GM20431 (cell line): ENCODE results near the gene CKAP2.
"Not testable (repeated sequence)": the region's sequence is repeated elsewhere in the genome, so short reads cannot be mapped to it uniquely, and the experiment has no call there.

Experiments used
- in situ Hi-C: fragments of 300-500 bp; cut with MseI, MboI; formaldehyde crosslinking; loops from one replicate; pipeline ENCODE4 v1.15.0; 2020; ENCODE audit warnings: low sequenced_read_pairs; ENCODE audit not compliant: unreplicated experiment

CKAP2 gene

GRCh38 chr13:52451135-52451804 lies 4.0 kb upstream of the CKAP2 start:
- in situ Hi-C loops, result no loop called here

- in situ Hi-C loops, result no loop called here
These were observed 2.8 kb upstream of the CKAP2 start for GRCh38 chr13:52452470-52452869.

GRCh38 chr13:52454459-52454819 lies 839 bp upstream of the CKAP2 start:
- in situ Hi-C loops, result no loop called here

- in situ Hi-C loops, result no loop called here
These were observed 381 bp downstream of the CKAP2 start for GRCh38 chr13:52455677-52456041.

GRCh38 chr13:52459668-52460067 lies 4.4 kb downstream of the CKAP2 start:
- in situ Hi-C loops, result no loop called here

- in situ Hi-C loops, result no loop called here
These were observed 6.0 kb downstream of the CKAP2 start for GRCh38 chr13:52461265-52461664.

GRCh38 chr13:52463526-52463925 lies 8.2 kb downstream of the CKAP2 start:
- in situ Hi-C loops, result no loop called here

GRCh38 chr13:52468487-52468886 lies 13.2 kb downstream of the CKAP2 start:
- in situ Hi-C loops, result not testable (repeated sequence)

GRCh38 chr13:52480677-52481428 lies 25.6 kb downstream of the CKAP2 start:
- in situ Hi-C loops, result not testable (repeated sequence)

GRCh38 chr13:52487078-52487477 lies 31.8 kb downstream of the CKAP2 start:
- in situ Hi-C loops, result not testable (repeated sequence)

- in situ Hi-C loops, result not testable (repeated sequence)
These were observed 33.5 kb downstream of the CKAP2 start for GRCh38 chr13:52488763-52489162.

- in situ Hi-C loops, result not testable (repeated sequence)
These were observed 35.7 kb downstream of the CKAP2 start for GRCh38 chr13:52491015-52491414.

- in situ Hi-C loops, result not testable (repeated sequence)
These were observed 39.0 kb downstream of the CKAP2 start for GRCh38 chr13:52494241-52494640.

- in situ Hi-C loops, result not testable (repeated sequence)
These were observed 42.7 kb downstream of the CKAP2 start for GRCh38 chr13:52497979-52498378.

- in situ Hi-C loops, result not testable (repeated sequence)
These were observed 47.0 kb downstream of the CKAP2 start for GRCh38 chr13:52502277-52502676.

- in situ Hi-C loops, result not testable (repeated sequence)
These were observed 50.6 kb downstream of the CKAP2 start for GRCh38 chr13:52505843-52506242.

- in situ Hi-C loops, result not testable (repeated sequence)
These were observed 54.3 kb downstream of the CKAP2 start for GRCh38 chr13:52509532-52509931.

- in situ Hi-C loops, result not testable (repeated sequence)
These were observed 55.0 kb downstream of the CKAP2 start for GRCh38 chr13:52510221-52510797.

GRCh38 chr13:52511598-52511997 lies 56.3 kb downstream of the CKAP2 start:
- in situ Hi-C loops, result not testable (repeated sequence)

GRCh38 chr13:52513957-52514596 lies 58.8 kb downstream of the CKAP2 start:
- in situ Hi-C loops, result not testable (repeated sequence)

- in situ Hi-C loops, result not testable (repeated sequence)
These were observed 68.0 kb downstream of the CKAP2 start for GRCh38 chr13:52523323-52523722.
